Memory B cell (primary cell): ENCODE data around the gene GSK3B.

Experiments used
- ATAC-seq: fragments of 150-1000 bp; cut with Tn5 transposase; 2 replicates; pipeline ENCODE4 v1.10.0; 2021; ENCODE audit warnings: low read depth, mild to moderate bottlenecking, moderate library complexity
- DNase-seq, 2 donors: peaks; one replicate each; pipeline ENCODE4 v3.0.0; 2022; ENCODE audit warnings: low spot score in 2 of 2
- H3K27ac Mint-ChIP-seq: one replicate; pipeline ENCODE4 v1.8.0; 2022; ENCODE audit warnings: mild to moderate bottlenecking, moderate library complexity, mixed read lengths
- H3K27me3 Mint-ChIP-seq: one replicate; pipeline ENCODE4 v1.8.0; 2022; ENCODE audit warnings: mixed read lengths
- H3K36me3 Mint-ChIP-seq: one replicate; pipeline ENCODE4 v1.8.0; 2022; ENCODE audit warnings: mild to moderate bottlenecking, mixed read lengths
- H3K4me1 Mint-ChIP-seq: one replicate; pipeline ENCODE4 v1.8.0; 2022; ENCODE audit warnings: mixed read lengths
- H3K4me3 Mint-ChIP-seq: one replicate; pipeline ENCODE4 v1.8.0; 2022; ENCODE audit warnings: mild to moderate bottlenecking, moderate library complexity, mixed read lengths
- H3K9me3 Mint-ChIP-seq: one replicate; pipeline ENCODE4 v1.8.0; 2022; ENCODE audit warnings: mixed read lengths

The GSK3B gene

GRCh38 chr3:119945291-119945690, 149.0 kb downstream of the GSK3B start:
- H3K27ac Mint-ChIP-seq: no peak overlapping the region
- ATAC-seq (no peak), DNase-seq (no peak)
- peaks cover 21% of the 10 kb centered on the region for H3K36me3 Mint-ChIP-seq
- peaks cover 19% of the 10 kb centered on the region for H3K4me1 Mint-ChIP-seq
- no peaks in the 10 kb centered on the region for H3K27me3 Mint-ChIP-seq
- H3K4me3 Mint-ChIP-seq: no peak overlapping the region
- H3K9me3 Mint-ChIP-seq: no peaks in the 10 kb centered on the region

- Mint-ChIP-seq H3K4me1 (peaks cover 19% of the 10 kb centered on the region), H3K27me3 (no peaks in the 10 kb centered on the region), H3K36me3 (peaks cover 19% of the 10 kb centered on the region), H3K4me3 (no peak overlapping the region), H3K9me3 (no peaks in the 10 kb centered on the region), H3K27ac (no peak overlapping the region)
- DNase-seq: no peak
- no peak for ATAC-seq
Measured at GRCh38 chr3:119944091-119944490, 150.2 kb downstream of the GSK3B start.

GRCh38 chr3:119939077-119939476, 155.2 kb downstream of the GSK3B start:
- DNase-seq: no peak
- Mint-ChIP-seq H3K4me1 (peaks cover 25% of the 10 kb centered on the region), H3K27ac (peak overlapping the region; percentile 10)

GRCh38 chr3:119937229-119937628, 157.0 kb downstream of the GSK3B start:
- peaks cover 5% of the 10 kb centered on the region for H3K9me3 Mint-ChIP-seq
- DNase-seq (no peak), ATAC-seq (peak; percentile 68)
- peaks cover 23% of the 10 kb centered on the region for H3K4me1 Mint-ChIP-seq
- no peaks in the 10 kb centered on the region for H3K27me3 Mint-ChIP-seq
- H3K4me3 Mint-ChIP-seq: peak overlapping the region; percentile 17
- H3K36me3 Mint-ChIP-seq: peaks cover 12% of the 10 kb centered on the region
- peak overlapping the region; percentile 16 for H3K27ac Mint-ChIP-seq

More at GRCh38 chr3:119939077-119939476, 155.2 kb downstream of the GSK3B start:
- H3K9me3 Mint-ChIP-seq: peaks cover 5% of the 10 kb centered on the region
- no peak overlapping the region for H3K4me3 Mint-ChIP-seq
- ATAC-seq: no peak
- H3K36me3 Mint-ChIP-seq: peaks cover 18% of the 10 kb centered on the region
- no peaks in the 10 kb centered on the region for H3K27me3 Mint-ChIP-seq

GRCh38 chr3:119934249-119934648, 160.0 kb downstream of the GSK3B start:
- H3K9me3 Mint-ChIP-seq: peaks cover 5% of the 10 kb centered on the region
- no peaks in the 10 kb centered on the region for H3K27me3 Mint-ChIP-seq
- no peak for ATAC-seq
- H3K36me3 Mint-ChIP-seq: peaks cover 10% of the 10 kb centered on the region
- DNase-seq: no peak
- no peak overlapping the region for H3K4me3 Mint-ChIP-seq
- H3K27ac Mint-ChIP-seq: no peak overlapping the region
- H3K4me1 Mint-ChIP-seq: peaks cover 22% of the 10 kb centered on the region

- Mint-ChIP-seq H3K4me1 (peaks cover 18% of the 10 kb centered on the region), H3K27me3 (no peaks in the 10 kb centered on the region), H3K4me3 (no peak overlapping the region), H3K9me3 (peaks cover 5% of the 10 kb centered on the region), H3K27ac (no peak overlapping the region), H3K36me3 (peaks cover 8% of the 10 kb centered on the region)
- DNase-seq (no peak), ATAC-seq (no peak)
Measured at GRCh38 chr3:119933207-119933606, 161.0 kb downstream of the GSK3B start.

GRCh38 chr3:119930286-119930685, 164.0 kb downstream of the GSK3B start:
- no peaks in the 10 kb centered on the region for H3K27me3 Mint-ChIP-seq
- no peak for DNase-seq
- H3K36me3 Mint-ChIP-seq: peaks cover 2% of the 10 kb centered on the region
- no peak for ATAC-seq
- no peaks in the 10 kb centered on the region for H3K9me3 Mint-ChIP-seq
- no peak overlapping the region for H3K4me3 Mint-ChIP-seq
- H3K4me1 Mint-ChIP-seq: peaks cover 6% of the 10 kb centered on the region
- no peak overlapping the region for H3K27ac Mint-ChIP-seq

GRCh38 chr3:119927190-119927589, 167.1 kb downstream of the GSK3B start:
- H3K36me3 Mint-ChIP-seq: no peaks in the 10 kb centered on the region
- H3K4me1 Mint-ChIP-seq: peaks cover 6% of the 10 kb centered on the region
- H3K27me3 Mint-ChIP-seq: no peaks in the 10 kb centered on the region
- no peak for ATAC-seq
- DNase-seq: no peak
- no peaks in the 10 kb centered on the region for H3K9me3 Mint-ChIP-seq
- no peak overlapping the region for H3K27ac Mint-ChIP-seq
- H3K4me3 Mint-ChIP-seq: no peak overlapping the region

GRCh38 chr3:119924111-119925094, 169.8 kb downstream of the GSK3B start:
- Mint-ChIP-seq H3K4me3 (no peak overlapping the region), H3K36me3 (peaks cover 4% of the 10 kb centered on the region), H3K27me3 (no peaks in the 10 kb centered on the region), H3K27ac (no peak overlapping the region), H3K9me3 (no peaks in the 10 kb centered on the region), H3K4me1 (peaks cover 5% of the 10 kb centered on the region)
- no peak for ATAC-seq
- no peak for DNase-seq

GRCh38 chr3:119918992-119919933, 175.0 kb downstream of the GSK3B start:
- no peak for DNase-seq

GRCh38 chr3:119913021-119913420, 181.2 kb downstream of the GSK3B start:
- peaks cover 29% of the 10 kb centered on the region for H3K36me3 Mint-ChIP-seq
- H3K4me3 Mint-ChIP-seq: no peak overlapping the region
- DNase-seq (no peak), ATAC-seq (no peak)
- H3K27ac Mint-ChIP-seq: no peak overlapping the region
- H3K27me3 Mint-ChIP-seq: no peaks in the 10 kb centered on the region
- peaks cover 5% of the 10 kb centered on the region for H3K4me1 Mint-ChIP-seq
- no peaks in the 10 kb centered on the region for H3K9me3 Mint-ChIP-seq

More at GRCh38 chr3:119918992-119919933, 175.0 kb downstream of the GSK3B start:
- ATAC-seq: no peak
- H3K4me1 Mint-ChIP-seq: peaks cover 5% of the 10 kb centered on the region
- H3K36me3 Mint-ChIP-seq: peaks cover 12% of the 10 kb centered on the region
- H3K9me3 Mint-ChIP-seq: no peaks in the 10 kb centered on the region
- H3K27ac Mint-ChIP-seq: no peak overlapping the region
- H3K4me3 Mint-ChIP-seq: no peak overlapping the region
- H3K27me3 Mint-ChIP-seq: no peaks in the 10 kb centered on the region

GRCh38 chr3:119912220-119912619, 182.0 kb downstream of the GSK3B start:
- Mint-ChIP-seq H3K36me3 (peaks cover 29% of the 10 kb centered on the region), H3K9me3 (no peaks in the 10 kb centered on the region), H3K4me1 (peaks cover 5% of the 10 kb centered on the region), H3K4me3 (no peak overlapping the region), H3K27ac (no peak overlapping the region), H3K27me3 (no peaks in the 10 kb centered on the region)
- DNase-seq: no peak
- no peak for ATAC-seq

GRCh38 chr3:119911748-119912147, 182.5 kb downstream of the GSK3B start:
- Mint-ChIP-seq H3K36me3 (peaks cover 31% of the 10 kb centered on the region), H3K9me3 (no peaks in the 10 kb centered on the region), H3K4me3 (no peak overlapping the region), H3K27ac (no peak overlapping the region), H3K27me3 (no peaks in the 10 kb centered on the region), H3K4me1 (peaks cover 5% of the 10 kb centered on the region)
- no peak for DNase-seq
- ATAC-seq: no peak

GRCh38 chr3:119902061-119902460, 192.2 kb downstream of the GSK3B start:
- H3K27me3 Mint-ChIP-seq: no peaks in the 10 kb centered on the region
- H3K4me3 Mint-ChIP-seq: no peak overlapping the region
- DNase-seq (no peak), ATAC-seq (no peak)
- H3K4me1 Mint-ChIP-seq: no peaks in the 10 kb centered on the region
- H3K27ac Mint-ChIP-seq: no peak overlapping the region
- peaks cover 8% of the 10 kb centered on the region for H3K36me3 Mint-ChIP-seq
- no peaks in the 10 kb centered on the region for H3K9me3 Mint-ChIP-seq
